Astrocyte (in vitro differentiated cells and primary cell): ENCODE results near the gene OSR1.

Experiments used
- EZH2 ChIP-seq: IDR thresholded peaks from 2 replicates; pipeline ENCODE4 v1.6.1; 2012; ENCODE audit warnings: mild to moderate bottlenecking, low read length, inconsistent platforms; ENCODE audit not compliant: insufficient read depth
- TF ChIP-seq, protein P1 (sequence below): IDR thresholded peaks from 2 replicates; pipeline ENCODE4 v1.5.1; 2011; ENCODE audit warnings: low read depth, mild to moderate bottlenecking, inconsistent platforms, low read length, moderate library complexity; ENCODE audit not compliant: insufficient read depth

DNA sequence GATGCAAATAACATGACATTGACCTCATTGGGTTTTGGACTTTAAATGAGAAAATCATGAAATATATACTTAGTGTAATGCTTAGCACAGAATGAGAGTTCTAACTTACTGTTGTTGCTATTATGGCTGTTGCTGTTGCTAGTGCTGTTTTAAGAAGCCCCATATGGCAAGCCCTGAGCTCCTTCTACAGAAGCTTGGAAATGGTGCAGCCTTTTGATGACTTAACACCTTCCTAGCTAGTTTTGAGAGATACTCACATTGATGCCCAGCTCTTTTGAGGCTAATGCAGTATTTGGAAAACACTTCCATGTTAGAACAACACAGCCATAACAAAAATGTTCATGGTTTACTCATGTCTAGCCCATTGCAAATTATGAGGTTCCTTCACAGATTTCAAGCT lies 30.9 kb downstream of the OSR1 start:
- TF ChIP-seq, protein P1, sequence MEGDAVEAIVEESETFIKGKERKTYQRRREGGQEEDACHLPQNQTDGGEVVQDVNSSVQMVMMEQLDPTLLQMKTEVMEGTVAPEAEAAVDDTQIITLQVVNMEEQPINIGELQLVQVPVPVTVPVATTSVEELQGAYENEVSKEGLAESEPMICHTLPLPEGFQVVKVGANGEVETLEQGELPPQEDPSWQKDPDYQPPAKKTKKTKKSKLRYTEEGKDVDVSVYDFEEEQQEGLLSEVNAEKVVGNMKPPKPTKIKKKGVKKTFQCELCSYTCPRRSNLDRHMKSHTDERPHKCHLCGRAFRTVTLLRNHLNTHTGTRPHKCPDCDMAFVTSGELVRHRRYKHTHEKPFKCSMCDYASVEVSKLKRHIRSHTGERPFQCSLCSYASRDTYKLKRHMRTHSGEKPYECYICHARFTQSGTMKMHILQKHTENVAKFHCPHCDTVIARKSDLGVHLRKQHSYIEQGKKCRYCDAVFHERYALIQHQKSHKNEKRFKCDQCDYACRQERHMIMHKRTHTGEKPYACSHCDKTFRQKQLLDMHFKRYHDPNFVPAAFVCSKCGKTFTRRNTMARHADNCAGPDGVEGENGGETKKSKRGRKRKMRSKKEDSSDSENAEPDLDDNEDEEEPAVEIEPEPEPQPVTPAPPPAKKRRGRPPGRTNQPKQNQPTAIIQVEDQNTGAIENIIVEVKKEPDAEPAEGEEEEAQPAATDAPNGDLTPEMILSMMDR = no peak
- TF ChIP-seq EZH2 = no peak
